ENCODE data around the gene ESR2. TPM values are rescaled to one million over a fixed set of nuclear protein-coding genes. Genes with fewer than 3 reads are reported as not detected.

ESR2 gene
- total and polyA plus RNA-seq, 4 donors = 0.11 to 3.4 (median 0.37) TPM

DNA sequence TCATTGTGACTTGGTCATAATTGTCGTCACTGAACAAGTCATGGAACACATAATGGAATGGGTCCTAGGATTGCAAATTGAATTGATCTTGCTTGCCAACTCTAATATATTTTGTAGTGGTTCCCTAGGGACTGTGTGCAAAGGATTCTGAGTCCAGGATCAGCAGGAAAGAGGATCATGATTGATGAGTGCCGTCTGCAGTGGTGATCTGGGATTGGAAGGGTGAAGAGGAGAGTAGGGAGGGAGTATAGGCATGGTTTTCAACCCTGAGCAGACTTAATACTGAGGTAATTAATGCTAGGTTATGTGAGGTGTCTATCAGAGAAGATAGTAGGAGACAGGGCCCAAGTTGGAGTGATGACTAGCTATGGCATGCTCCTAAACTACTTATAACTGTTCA is 168.9 kb downstream of the ESR2 start:
- no peaks in the 10 kb centered on the region for H3K9me3 ChIP-seq (ENCODE audit: control insufficient read depth in 4 of 4, insufficient read depth in 3 of 4, low read length in 3 of 4)
- H3K9ac ChIP-seq (ENCODE audit: insufficient read depth in 1 of 2, low read length in 2 of 2) = no peak overlapping the region
- no peak for ATAC-seq (ENCODE audit: insufficient read depth, low FRiP score)
- WGBS, 2 donors = 94% methylated on average over 2 of the region's 2 CpGs
- TF ChIP-seq CTCF (IDR thresholded peaks at IDR 0.05; ENCODE audit: control extremely low read depth, extremely low read depth) = no peak
- no peak for DNase-seq
- no peak overlapping the region for H3K4me3 ChIP-seq
- H3K27me3 ChIP-seq (ENCODE audit: control insufficient read depth in 3 of 3, insufficient read depth in 3 of 3, low read length in 2 of 3) = no peaks in the 10 kb centered on the region
- no peaks in the 10 kb centered on the region for H3K4me1 ChIP-seq (ENCODE audit: control insufficient read depth in 5 of 5, insufficient read depth in 5 of 5, low read length in 5 of 5)
- H3K36me3 ChIP-seq (ENCODE audit: control insufficient read depth in 4 of 4, insufficient read depth in 4 of 4, low read length in 4 of 4) = peaks cover 23 to 49% (median 38%) of the 10 kb centered on the region in 4 donors
- H3K27ac ChIP-seq (ENCODE audit: low read depth in 1 of 2, low read length in 1 of 2) = no peak overlapping the region

GRCh38 chr14:64123241-64123822 is 170.8 kb downstream of the ESR2 start:
- Histone ChIP-seq H3K27me3 (ENCODE audit: control insufficient read depth in 3 of 3, insufficient read depth in 3 of 3, low read length in 2 of 3) (no peaks in the 10 kb centered on the region), H3K36me3 (ENCODE audit: control insufficient read depth in 4 of 4, insufficient read depth in 4 of 4, low read length in 4 of 4) (peaks cover 20 to 45% (median 34%) of the 10 kb centered on the region in 4 donors), H3K9me3 (ENCODE audit: control insufficient read depth in 4 of 4, insufficient read depth in 3 of 4, low read length in 3 of 4) (no peaks in the 10 kb centered on the region), H3K4me1 (ENCODE audit: control insufficient read depth in 5 of 5, insufficient read depth in 5 of 5, low read length in 5 of 5) (peaks cover 0 to 6% (median 0%) of the 10 kb centered on the region in 5 donors), H3K9ac (ENCODE audit: insufficient read depth in 1 of 2, low read length in 2 of 2) (no peak overlapping the region), H3K4me3 (no peak overlapping the region), H3K27ac (ENCODE audit: low read depth in 1 of 2, low read length in 1 of 2) (no peak overlapping the region)
- no peak for TF ChIP-seq CTCF (IDR thresholded peaks at IDR 0.05; ENCODE audit: control extremely low read depth, extremely low read depth)
- WGBS, 2 donors = 96 to 97% methylated on average over 5 of the region's 5 CpGs
- ATAC-seq (ENCODE audit: insufficient read depth, low FRiP score) = no peak
- no peak for DNase-seq

- H3K36me3 ChIP-seq (ENCODE audit: control insufficient read depth in 4 of 4, insufficient read depth in 4 of 4, low read length in 4 of 4) = peaks cover 5 to 24% (median 17%) of the 10 kb centered on the region in 4 donors
- no peak for TF ChIP-seq CTCF (IDR thresholded peaks at IDR 0.05; ENCODE audit: control extremely low read depth, extremely low read depth)
- H3K4me1 ChIP-seq (ENCODE audit: control insufficient read depth in 5 of 5, insufficient read depth in 5 of 5, low read length in 5 of 5) = peaks cover 0 to 9% (median 0%) of the 10 kb centered on the region in 5 donors
- H3K4me3 ChIP-seq = no peak overlapping the region
- no peaks in the 10 kb centered on the region for H3K27me3 ChIP-seq (ENCODE audit: control insufficient read depth in 3 of 3, insufficient read depth in 3 of 3, low read length in 2 of 3)
- no peak overlapping the region for H3K9ac ChIP-seq (ENCODE audit: insufficient read depth in 1 of 2, low read length in 2 of 2)
- ATAC-seq (ENCODE audit: insufficient read depth, low FRiP score) (no peak), DNase-seq (no peak)
- H3K27ac ChIP-seq (ENCODE audit: low read depth in 1 of 2, low read length in 1 of 2) = no peak overlapping the region
- no peaks in the 10 kb centered on the region for H3K9me3 ChIP-seq (ENCODE audit: control insufficient read depth in 4 of 4, insufficient read depth in 3 of 4, low read length in 3 of 4)
These were observed 174.2 kb downstream of the ESR2 start for GRCh38 chr14:64119980-64120379.

DNA sequence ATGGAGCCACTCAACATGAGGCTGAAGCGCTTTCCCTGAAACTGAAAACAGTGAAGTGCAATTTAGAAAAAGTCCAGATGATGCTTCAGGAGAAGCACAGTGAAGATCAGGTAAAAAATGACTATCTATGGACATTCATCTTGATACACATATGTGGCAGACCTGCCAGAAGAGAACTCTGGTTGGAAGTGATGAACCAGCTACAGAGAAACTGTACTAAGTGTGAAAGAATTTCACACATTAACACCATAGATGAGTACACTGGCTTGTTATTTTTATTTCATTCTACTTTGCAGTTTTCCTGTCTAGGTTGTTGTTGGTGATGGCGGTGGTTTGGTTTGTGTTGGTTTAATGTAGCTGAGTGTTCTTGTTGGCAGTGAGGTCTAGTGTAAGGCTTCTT is 174.7 kb downstream of the ESR2 start:
- Histone ChIP-seq H3K4me3 (no peak overlapping the region), H3K9me3 (ENCODE audit: control insufficient read depth in 4 of 4, insufficient read depth in 3 of 4, low read length in 3 of 4) (no peaks in the 10 kb centered on the region), H3K9ac (ENCODE audit: insufficient read depth in 1 of 2, low read length in 2 of 2) (no peak overlapping the region), H3K27me3 (ENCODE audit: control insufficient read depth in 3 of 3, insufficient read depth in 3 of 3, low read length in 2 of 3) (no peaks in the 10 kb centered on the region), H3K36me3 (ENCODE audit: control insufficient read depth in 4 of 4, insufficient read depth in 4 of 4, low read length in 4 of 4) (peaks cover 4 to 24% (median 18%) of the 10 kb centered on the region in 4 donors), H3K4me1 (ENCODE audit: control insufficient read depth in 5 of 5, insufficient read depth in 5 of 5, low read length in 5 of 5) (peaks cover 0 to 9% (median 0%) of the 10 kb centered on the region in 5 donors), H3K27ac (ENCODE audit: low read depth in 1 of 2, low read length in 1 of 2) (no peak overlapping the region)
- DNase-seq (no peak), ATAC-seq (ENCODE audit: insufficient read depth, low FRiP score) (no peak)
- 97 to 99% methylated on average over 2 of the region's 2 CpGs for WGBS, 2 donors
- no peak for TF ChIP-seq CTCF (IDR thresholded peaks at IDR 0.05; ENCODE audit: control extremely low read depth, extremely low read depth)

Data from lung (tissue), 12 donors.